IMR-90 (cell line): ENCODE data around the gene SPAM1. TPM values are rescaled to one million over a fixed set of nuclear protein-coding genes. Genes with fewer than 3 reads are reported as not detected.

Experiments
- ATAC-seq: fragments of 200-7000 bp; cut with Tn5 transposase; 2 replicates; pipeline ENCODE4 v1.9.1; 2020; ENCODE audit warnings: low read depth, mild to moderate bottlenecking, moderate library complexity
- BruUV-seq: library from RNA; stranded (reverse); fragments of 400-500 nt; replicated peaks from 2 replicates; lab custom pipeline; 2021; lab: Mats Ljungman, UMichigan
- CTCF ChIA-PET: fragments of 300-600 bp; formaldehyde crosslinking; extraction: SDS; loops from one replicate; lab custom pipeline; 2021; ENCODE audit warnings: antibody characterized with exemption; lab: Yijun Ruan, JAX
- POLR2A ChIA-PET: fragments of 300-600 bp; sonication (Branson Sonifier 250); formaldehyde crosslinking; loops from one replicate; lab custom pipeline; 2022; ENCODE audit warnings: antibody characterized with exemption; ENCODE audit not compliant: unreplicated experiment; lab: Charles Lee
- DNase-seq: peaks from one replicate; pipeline ENCODE4 v3.0.0; 2013
- H2AFZ ChIP-seq: replicated peaks from 2 replicates; pipeline ENCODE3; 2013; ENCODE audit warnings: low read length, mild to moderate bottlenecking; ENCODE audit not compliant: poor library complexity
- H2AK5ac ChIP-seq: 2 replicates; pipeline ENCODE4 v1.6.1; 2013; ENCODE audit warnings: low read depth, low read length, inconsistent platforms
- H2AK9ac ChIP-seq: replicated peaks from 2 replicates; pipeline ENCODE3; 2013; ENCODE audit warnings: mild to moderate bottlenecking, low read depth, low read length, moderate library complexity; ENCODE audit not compliant: poor library complexity
- H2BK120ac ChIP-seq: 2 replicates; pipeline ENCODE4 v1.6.1; 2013; ENCODE audit warnings: low read depth, low read length, inconsistent platforms
- H2BK15ac ChIP-seq: 3 replicates; pipeline ENCODE4 v1.6.1; 2013; ENCODE audit warnings: low read depth, low read length, inconsistent platforms
- H2BK20ac ChIP-seq: 2 replicates; pipeline ENCODE4 v1.6.1; 2013; ENCODE audit warnings: low read depth, mild to moderate bottlenecking, inconsistent platforms, low read length, moderate library complexity
- H2BK5ac ChIP-seq: 2 replicates; pipeline ENCODE4 v1.6.1; 2013; ENCODE audit warnings: mild to moderate bottlenecking, low read depth, low read length, inconsistent platforms; ENCODE audit not compliant: poor library complexity, severe bottlenecking
- H3K14ac ChIP-seq: replicated peaks from 2 replicates; pipeline ENCODE4 v1.6.1; 2013; ENCODE audit warnings: low read depth, low read length, inconsistent platforms
- H3K18ac ChIP-seq: 2 replicates; pipeline ENCODE4 v1.6.1; 2013; ENCODE audit warnings: low read depth, low read length, control low read depth
- H3K23ac ChIP-seq: 2 replicates; pipeline ENCODE4 v1.6.1; 2013; ENCODE audit warnings: low read depth, low read length, inconsistent platforms
- H3K27ac ChIP-seq: 2 replicates; pipeline ENCODE4 v1.5.1; 2013; ENCODE audit warnings: mild to moderate bottlenecking, control low read depth, low read length; ENCODE audit not compliant: insufficient read depth
- H3K27me3 ChIP-seq: 2 replicates; pipeline ENCODE4 v1.6.1; 2013; ENCODE audit warnings: low read length; ENCODE audit not compliant: control insufficient read depth, insufficient read depth
- H3K36me3 ChIP-seq: 2 replicates; pipeline ENCODE4 v1.6.1; 2013; ENCODE audit warnings: low read length, mixed read lengths; ENCODE audit not compliant: control insufficient read depth, insufficient read depth
- H3K4ac ChIP-seq: 2 replicates; pipeline ENCODE4 v1.6.1; 2013; ENCODE audit warnings: low read depth, low read length, inconsistent platforms
- H3K4me1 ChIP-seq: 2 replicates; pipeline ENCODE4 v1.6.1; 2013; ENCODE audit warnings: low read length, mixed read lengths; ENCODE audit not compliant: control insufficient read depth, insufficient read depth
- H3K4me2 ChIP-seq: 2 replicates; pipeline ENCODE4 v1.6.1; 2013; ENCODE audit warnings: low read depth, mild to moderate bottlenecking, control low read depth, low read length, moderate library complexity
- H3K4me3 ChIP-seq: 2 replicates; pipeline ENCODE4 v1.5.1; 2013; ENCODE audit warnings: low read depth, mild to moderate bottlenecking, control low read depth, low read length, moderate library complexity; ENCODE audit not compliant: insufficient read depth
- H3K56ac ChIP-seq: 2 replicates; pipeline ENCODE4 v1.6.1; 2013; ENCODE audit warnings: low read length, inconsistent platforms; ENCODE audit not compliant: insufficient read depth; ENCODE audit errors: extremely low read depth
- H3K79me1 ChIP-seq, 2 experiments: 2 replicates each; pipeline ENCODE4 v1.6.1; 2013; ENCODE audit warnings: low read length in 2 of 2, inconsistent platforms in 1 of 2, low read depth in 1 of 2
- H3K9ac ChIP-seq: 2 replicates; pipeline ENCODE4 v1.6.1; 2013; ENCODE audit warnings: low read depth, low read length, control low read depth
- H3K9me1 ChIP-seq: 2 replicates; pipeline ENCODE4 v1.6.1; 2013; ENCODE audit warnings: low read length, inconsistent platforms; ENCODE audit not compliant: insufficient read depth
- H3K9me3 ChIP-seq: 2 replicates; pipeline ENCODE4 v1.6.1; 2013; ENCODE audit warnings: low read length; ENCODE audit not compliant: control insufficient read depth, insufficient read depth
- H4K20me1 ChIP-seq: 2 replicates; pipeline ENCODE4 v1.6.1; 2013; ENCODE audit warnings: low read length, inconsistent platforms; ENCODE audit not compliant: insufficient read depth
- H4K5ac ChIP-seq: 2 replicates; pipeline ENCODE4 v1.6.1; 2013; ENCODE audit warnings: mild to moderate bottlenecking, low read depth, low read length, control low read depth
- H4K8ac ChIP-seq, 2 experiments: 2 replicates each; pipeline ENCODE4 v1.6.1; 2013; ENCODE audit warnings: low read depth in 2 of 2, low read length in 2 of 2, control low read depth in 1 of 2, inconsistent platforms in 1 of 2
- H4K91ac ChIP-seq: 2 replicates; pipeline ENCODE4 v1.6.1; 2013; ENCODE audit warnings: low read depth, low read length, inconsistent platforms; ENCODE audit not compliant: insufficient read depth
- CEBPB ChIP-seq: IDR thresholded peaks from 2 replicates; pipeline ENCODE4 v1.6.1; 2012; ENCODE audit warnings: low read depth, low read length, improper control_type of control experiment
- MXI1 ChIP-seq: IDR thresholded peaks from 2 replicates; pipeline ENCODE4 v1.6.1; 2012; ENCODE audit warnings: low read depth, mild to moderate bottlenecking, low read length, moderate library complexity, borderline replicate concordance
- SMC3 ChIP-seq: fragments of 150-350 bp; IDR thresholded peaks from 2 replicates; pipeline ENCODE4 v1.6.1; 2016; ENCODE audit warnings: low read depth, mild to moderate bottlenecking, antibody characterized with exemption, low read length, moderate library complexity
- WGBS, 2 experiments: methylation state at CpG; one replicate each; pipeline versions ENCODE4 v1.1.5 to v1.1.7; 2013; ENCODE audit warnings: missing lambda C conversion rate in 2 of 2; ENCODE audit not compliant: insufficient read length in 1 of 2; ENCODE audit errors: extremely low coverage in 2 of 2; 5-methylcytosine and 5-hydroxymethylcytosine counted together
- dilution Hi-C: fragments of 300-500 bp; cut with HindIII; formaldehyde crosslinking; loops from one replicate; pipeline ENCODE4 v1.14.3; 2018; ENCODE audit warnings: low sequenced_read_pairs; ENCODE audit not compliant: unreplicated experiment
- in situ Hi-C: fragments of 300-500 bp; cut with MboI; formaldehyde crosslinking; loops from 3 replicates; pipeline ENCODE4 v1.14.3; 2019; ENCODE audit warnings: low sequenced_read_pairs, inconsistent platforms, mixed read lengths
- intact Hi-C: fragments of 100-400 bp; cut with micrococcal nuclease; formaldehyde crosslinking; loops from 2 replicates; pipeline ENCODE4 v1.10.0; 2022
- polyA plus RNA-seq, 3 experiments: library from polyadenylated mRNA; depleted of rRNA; stranded (reverse); fragments of >200 nt; gene quantifications; 2 replicates each; pipeline ENCODE4 v1.2.3, GENCODE V29; 2012; ENCODE audit warnings: low replicate concordance in 1 of 3
- total RNA-seq: library from RNA; depleted of rRNA; stranded (reverse); fragments of >200 nt; gene quantifications from 2 replicates; pipeline ENCODE4 v1.2.3, GENCODE V29; 2012

The SPAM1 gene
- total and polyA plus RNA-seq, 2 of the 4 experiments (the other 2 are of a cell fraction) = not detected

DNA sequence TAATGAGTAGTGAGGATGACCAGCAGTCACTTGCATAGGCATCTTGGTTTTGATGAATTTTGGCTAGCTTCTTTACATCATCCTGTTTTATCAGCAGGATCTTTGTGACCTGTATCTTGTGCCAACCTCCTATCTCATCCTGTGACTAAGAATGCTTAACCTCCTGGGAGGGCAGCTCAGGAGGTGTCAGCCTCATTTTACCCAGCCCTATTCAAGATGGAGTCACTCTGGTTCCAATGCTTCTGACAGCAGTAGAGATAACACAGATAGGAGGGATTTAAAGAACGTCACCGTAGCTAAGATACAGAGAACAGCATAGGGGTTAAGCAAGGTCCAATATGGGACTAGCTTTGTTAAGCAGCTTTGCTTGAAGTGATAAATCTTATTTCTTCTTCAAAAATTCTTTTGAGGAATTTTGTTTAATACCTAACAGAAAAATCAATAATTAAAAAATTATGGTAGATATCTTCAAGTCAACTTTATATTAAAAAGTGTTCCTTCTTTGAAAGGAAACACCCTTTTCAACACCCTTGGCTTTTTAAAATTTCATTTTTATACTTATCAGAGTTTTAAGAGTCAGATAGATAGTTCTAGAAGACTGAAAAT lies 68.0 kb downstream of the SPAM1 start:
- no peak for TF ChIP-seq CEBPB
- no peak for TF ChIP-seq SMC3
- TF ChIP-seq MXI1 = no peak
- no peak overlapping the region for H4K91ac ChIP-seq
- H3K79me1 ChIP-seq = no peaks in the 10 kb centered on the region
- H4K20me1 ChIP-seq = no peaks in the 10 kb centered on the region
- no peak overlapping the region for H2AFZ ChIP-seq
- DNase-seq (no peak), ATAC-seq (no peak)
- H3K56ac ChIP-seq = no peak overlapping the region
- H3K9me1 ChIP-seq = no peaks in the 10 kb centered on the region
- intact Hi-C loops = no loop called here
- H3K4ac ChIP-seq = no peak overlapping the region
- H3K9ac ChIP-seq = no peak overlapping the region
- dilution Hi-C loops = no loop called here
- H3K36me3 ChIP-seq = no peaks in the 10 kb centered on the region
- no peak overlapping the region for H3K23ac ChIP-seq
- no peak overlapping the region for H2AK5ac ChIP-seq
- no peak overlapping the region for H2BK20ac ChIP-seq
- H3K4me3 ChIP-seq = no peak overlapping the region
- no peaks in the 10 kb centered on the region for H3K27me3 ChIP-seq
- H2AK9ac ChIP-seq = no peak overlapping the region
- no peak overlapping the region for H2BK15ac ChIP-seq
- H3K9me3 ChIP-seq = no peaks in the 10 kb centered on the region
- H3K4me1 ChIP-seq = no peaks in the 10 kb centered on the region
- in situ Hi-C loops = no loop called here
- H4K8ac ChIP-seq = no peak overlapping the region
- H3K27ac ChIP-seq = no peak overlapping the region
- no CpG with 5 or more reads among the region's 2 CpGs for WGBS, 2 experiments
- H3K18ac ChIP-seq = no peak overlapping the region
- H3K4me2 ChIP-seq = no peak overlapping the region
- CTCF ChIA-PET = no interaction called here
- H3K14ac ChIP-seq = no peak overlapping the region
- no peak overlapping the region for H2BK120ac ChIP-seq
- no TSS peak for BruUV-seq
- H2BK5ac ChIP-seq = no peak overlapping the region
- POLR2A ChIA-PET = no interaction called here
- H4K5ac ChIP-seq = no peak overlapping the region
